HG02884 (cell line): ENCODE measurements around the gene KLHL8.
"Not testable (repeated sequence)": the region's sequence is repeated elsewhere in the genome, so short reads cannot be mapped to it uniquely, and the experiment has no call there.

Experiments used
- ATAC-seq: cut with Tn5 transposase; IDR thresholded peaks from one replicate; pipeline ENCODE4 v1.9.1; 2021; ENCODE audit warnings: mild to moderate bottlenecking, moderate library complexity; ENCODE audit not compliant: unreplicated experiment

The KLHL8 gene

GRCh38 chr4:87180767-87181166, 39.7 kb downstream of the KLHL8 start:
- no peak for ATAC-seq

GRCh38 chr4:87179751-87180150, 40.7 kb downstream of the KLHL8 start:
- no peak for ATAC-seq

DNA sequence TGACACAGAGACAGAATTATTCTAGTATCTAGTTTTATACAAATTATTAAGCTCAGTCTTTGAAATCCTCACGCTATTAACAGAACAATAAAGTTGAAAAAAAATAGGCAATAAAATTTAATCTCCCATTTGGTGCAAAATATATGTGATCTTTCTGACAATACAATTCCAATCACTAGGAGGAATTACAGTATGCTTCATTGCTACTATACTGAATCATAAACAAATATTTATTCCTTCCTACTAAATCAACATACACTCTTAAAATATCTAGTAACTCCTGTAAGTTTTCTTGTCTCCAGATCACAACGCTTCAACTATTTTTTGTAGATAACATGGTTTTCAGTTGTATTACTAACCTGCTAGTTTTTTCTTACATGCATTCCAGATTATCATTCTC, 45.7 kb downstream of the KLHL8 start:
- no peak for ATAC-seq

DNA sequence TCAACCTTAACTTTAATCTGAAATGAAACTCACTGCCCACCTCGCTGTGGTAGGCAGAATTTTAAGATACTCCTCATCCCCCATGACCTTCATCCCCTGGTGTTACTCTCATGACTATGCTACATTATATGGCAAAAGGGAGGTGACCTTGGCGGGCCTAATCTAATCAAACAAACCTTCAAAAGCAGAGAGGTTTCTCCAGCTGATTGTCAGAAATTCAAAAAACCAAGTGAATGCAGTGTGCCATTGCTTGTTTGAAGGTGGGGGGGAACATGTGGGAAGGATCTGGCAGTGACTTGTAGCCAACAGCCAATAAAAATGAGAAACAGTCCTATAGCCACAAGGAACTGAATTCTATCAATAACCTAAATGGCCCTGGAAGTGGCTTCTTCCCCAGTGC, 48.5 kb downstream of the KLHL8 start:
- ATAC-seq = no peak

DNA sequence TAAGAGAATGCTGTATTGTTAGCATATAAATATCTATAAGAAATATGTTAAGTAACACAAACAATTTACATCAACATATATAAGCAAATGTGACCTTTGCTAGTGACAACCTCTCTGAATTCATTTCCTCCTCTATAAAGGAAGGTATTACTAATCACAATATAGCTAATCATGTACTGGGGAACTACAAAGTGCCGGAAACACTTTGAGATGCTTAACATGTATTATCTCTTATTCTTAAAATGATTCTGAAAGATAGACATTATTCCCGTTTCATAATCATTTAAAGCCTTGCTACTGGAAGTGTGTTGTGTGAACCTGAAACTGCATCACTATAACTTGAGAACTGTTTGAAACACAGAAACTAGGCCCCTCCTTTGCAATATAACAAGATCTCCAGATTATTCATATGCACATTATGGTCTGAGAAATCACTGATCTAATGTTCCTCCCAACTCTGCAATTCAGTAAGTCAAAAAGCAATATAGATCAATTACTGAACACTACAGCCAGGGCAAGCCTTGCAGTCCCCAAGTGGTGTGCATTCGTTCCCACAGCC, 54.0 kb downstream of the KLHL8 start:
- ATAC-seq = no peak

DNA sequence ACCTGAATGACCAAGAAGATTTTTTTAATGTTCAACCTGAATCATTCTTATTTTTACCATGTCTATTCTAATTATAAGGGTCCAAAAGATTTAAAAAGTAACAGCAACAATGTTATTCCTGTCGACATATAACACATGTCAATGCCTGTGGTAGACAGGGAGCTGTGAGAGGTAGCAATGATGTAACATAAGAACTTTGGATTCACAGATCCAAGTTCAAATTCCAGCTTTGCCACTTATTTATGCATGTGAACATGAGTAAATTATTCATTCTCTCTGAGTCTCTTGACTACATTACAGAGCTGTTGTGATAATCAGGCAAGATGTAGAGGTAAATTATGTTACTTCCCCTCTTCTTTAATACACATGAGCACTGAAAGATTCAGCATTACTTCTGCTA, 54.5 kb downstream of the KLHL8 start:
- no peak for ATAC-seq

- no peak for ATAC-seq
Observed at GRCh38 chr4:87153078-87153870, 67.1 kb downstream of the KLHL8 start.

DNA sequence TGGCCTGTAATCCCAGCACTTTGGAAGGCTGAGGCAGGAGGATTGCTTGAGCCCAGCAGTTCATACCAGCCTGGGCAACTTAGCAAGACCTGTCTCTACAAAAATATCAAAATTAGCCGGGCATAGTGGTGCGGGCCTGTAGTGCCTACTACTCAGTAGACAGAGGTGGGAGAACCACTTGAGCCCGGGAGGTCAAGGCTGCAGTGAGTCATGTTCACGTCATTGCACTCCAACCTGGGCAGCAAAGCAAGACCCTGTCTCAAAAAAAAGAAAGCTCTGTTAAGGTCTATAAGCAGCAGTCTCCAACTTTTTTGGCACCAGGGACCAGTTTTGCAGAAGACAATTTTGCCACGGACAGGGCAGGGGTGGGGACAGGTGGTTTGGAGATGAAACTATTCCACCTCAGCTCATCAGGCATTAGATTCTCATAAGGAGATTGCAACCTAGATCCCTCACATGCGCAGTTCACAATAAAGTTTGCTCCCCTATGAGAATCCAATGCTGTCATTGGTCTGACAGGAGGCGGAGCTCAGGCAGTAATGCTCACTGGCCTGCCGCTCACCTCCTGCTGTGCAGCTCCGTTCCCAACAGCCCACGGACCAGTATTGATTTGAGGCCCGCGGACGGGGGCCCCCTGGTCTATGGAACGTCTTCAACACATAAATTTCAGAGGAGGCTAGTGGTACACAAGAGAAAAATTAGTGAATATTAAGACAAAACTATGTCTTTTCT, 67.9 kb downstream of the KLHL8 start:
- no peak for ATAC-seq

GRCh38 chr4:87151730-87152129, 68.7 kb downstream of the KLHL8 start:
- ATAC-seq = no peak

DNA sequence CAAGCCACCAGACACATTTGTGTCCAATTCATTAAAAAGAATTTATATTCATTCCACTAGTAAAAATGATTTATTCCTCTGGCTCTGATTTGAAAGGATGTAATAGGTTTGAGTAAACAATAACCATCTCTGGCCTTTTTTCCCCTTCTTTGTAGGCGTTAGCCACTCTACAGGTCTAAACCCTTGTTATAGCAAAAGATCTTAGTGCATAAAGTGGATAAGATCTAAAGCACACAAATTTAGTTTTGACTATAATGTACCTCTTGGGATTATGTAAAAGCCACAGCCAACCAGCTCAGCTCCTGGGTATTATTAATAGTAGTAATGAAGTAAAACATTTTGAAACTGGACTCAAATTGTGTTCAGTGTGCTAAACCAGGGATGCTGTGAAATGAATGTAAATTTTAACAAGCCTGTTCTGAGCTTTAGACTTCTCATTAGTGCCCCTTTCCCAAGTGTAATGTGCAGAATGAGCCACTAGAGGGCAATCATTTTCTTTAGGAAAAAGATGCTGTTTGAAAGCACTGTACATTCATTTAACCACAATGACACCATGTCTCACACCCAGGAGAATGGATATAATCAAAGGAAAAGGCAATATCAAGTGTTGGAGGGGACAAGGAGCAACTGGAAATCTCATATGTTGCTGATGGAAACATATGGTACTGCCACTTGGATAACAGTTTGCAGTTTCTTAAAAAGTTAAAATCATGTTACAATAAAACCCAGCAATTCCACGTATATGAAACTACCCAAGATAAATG, 69.7 kb downstream of the KLHL8 start:
- ATAC-seq = peak; percentile 50

DNA sequence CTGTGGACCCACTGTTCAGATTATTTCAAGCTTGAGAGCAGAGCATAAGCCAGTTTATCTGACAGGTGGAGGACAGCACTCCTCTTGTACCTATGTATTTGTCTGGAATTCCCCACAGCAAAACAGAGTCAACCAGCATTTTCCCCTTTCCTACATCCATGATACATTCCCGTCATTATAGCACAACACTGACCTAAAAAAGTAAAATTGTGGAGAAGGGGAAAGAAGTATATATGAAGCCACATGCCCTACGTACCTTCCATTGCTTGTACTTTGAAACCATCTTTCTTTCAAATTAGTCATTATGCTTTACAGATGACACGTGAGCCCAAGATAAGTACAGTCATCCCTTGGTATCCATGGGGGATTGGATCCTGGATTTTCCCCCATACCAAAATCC, 73.3 kb downstream of the KLHL8 start:
- ATAC-seq = no peak

DNA sequence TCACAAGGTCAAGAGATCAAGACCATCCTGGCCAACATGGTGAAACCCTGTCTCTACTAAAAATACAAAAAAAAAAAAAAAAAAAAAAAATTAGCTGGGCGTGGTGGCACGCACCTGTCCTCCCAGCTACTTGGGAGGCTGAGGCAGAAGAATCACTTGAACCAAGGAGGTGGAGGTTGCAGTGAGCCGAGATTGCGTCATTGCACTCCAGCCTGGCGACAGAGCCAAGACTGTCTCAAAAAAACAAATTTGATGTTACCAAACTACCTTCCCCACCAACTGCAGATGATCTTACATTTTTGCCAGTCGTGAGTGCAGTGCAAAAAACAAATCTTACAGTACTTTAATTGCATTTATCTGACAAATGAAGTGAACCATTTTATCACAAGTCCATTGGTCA, 74.5 kb downstream of the KLHL8 start:
- not testable (repeated sequence) for ATAC-seq

GRCh38 chr4:87144356-87144755, 76.1 kb downstream of the KLHL8 start:
- no peak for ATAC-seq

GRCh38 chr4:87141428-87141827, 79.0 kb downstream of the KLHL8 start:
- no peak for ATAC-seq

- ATAC-seq = no peak
Observed at GRCh38 chr4:87134122-87134521, 86.3 kb downstream of the KLHL8 start.

DNA sequence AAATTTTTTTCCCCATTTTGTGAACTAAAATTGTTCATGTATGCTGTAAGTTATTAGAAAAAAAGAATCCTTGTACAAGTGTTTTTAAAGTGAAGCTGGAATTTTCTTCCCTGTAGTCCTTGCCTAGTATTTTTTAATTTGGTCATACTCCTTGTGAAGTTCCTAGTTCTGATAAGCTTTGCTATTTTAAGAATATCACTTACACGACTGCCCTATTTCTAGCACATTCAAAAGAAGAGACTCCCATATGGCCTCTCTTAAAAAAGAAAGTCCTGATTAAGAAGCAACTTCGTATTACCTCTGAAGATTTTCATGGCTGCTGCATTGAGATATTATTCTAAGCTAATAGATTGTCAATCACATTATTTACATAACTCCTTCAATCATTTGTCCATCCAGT, 87.2 kb downstream of the KLHL8 start:
- ATAC-seq = no peak

- no peak for ATAC-seq
Observed at GRCh38 chr4:87132035-87132434, 88.4 kb downstream of the KLHL8 start.

DNA sequence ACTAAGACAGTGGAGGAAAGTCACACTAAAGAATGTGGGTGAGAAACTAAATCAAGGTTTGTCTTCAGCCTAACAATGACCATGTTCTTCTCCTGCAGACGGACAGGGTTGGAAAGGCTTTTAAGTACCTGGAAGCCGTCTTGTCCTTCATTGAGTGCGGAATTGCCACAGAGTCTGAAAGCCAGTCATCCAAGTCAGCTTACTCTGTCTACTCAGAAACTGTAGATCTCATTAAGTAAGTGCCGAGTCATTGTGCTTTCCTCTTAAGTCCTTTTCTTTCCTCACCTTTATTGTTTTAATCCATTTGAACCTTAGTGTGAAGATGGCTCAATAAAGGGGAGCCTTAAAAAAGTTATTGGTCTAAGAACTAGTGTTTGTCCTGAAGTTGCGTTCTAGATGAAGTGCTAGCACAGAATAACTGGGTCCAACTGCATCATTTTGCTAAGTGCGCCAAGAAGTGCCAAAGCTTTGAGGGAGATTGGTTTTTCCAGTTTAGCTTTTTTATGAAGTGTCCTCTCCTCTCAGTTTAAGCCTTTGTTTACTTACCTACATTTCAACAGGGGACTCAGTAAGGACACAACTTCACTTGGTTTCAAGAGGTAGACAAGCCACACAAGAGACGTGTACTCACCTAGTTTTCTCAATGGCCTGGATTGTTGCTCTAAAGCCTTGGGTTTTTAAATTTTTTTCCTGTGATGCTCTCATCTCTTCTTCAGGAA, 89.3 kb downstream of the KLHL8 start:
- no peak for ATAC-seq

DNA sequence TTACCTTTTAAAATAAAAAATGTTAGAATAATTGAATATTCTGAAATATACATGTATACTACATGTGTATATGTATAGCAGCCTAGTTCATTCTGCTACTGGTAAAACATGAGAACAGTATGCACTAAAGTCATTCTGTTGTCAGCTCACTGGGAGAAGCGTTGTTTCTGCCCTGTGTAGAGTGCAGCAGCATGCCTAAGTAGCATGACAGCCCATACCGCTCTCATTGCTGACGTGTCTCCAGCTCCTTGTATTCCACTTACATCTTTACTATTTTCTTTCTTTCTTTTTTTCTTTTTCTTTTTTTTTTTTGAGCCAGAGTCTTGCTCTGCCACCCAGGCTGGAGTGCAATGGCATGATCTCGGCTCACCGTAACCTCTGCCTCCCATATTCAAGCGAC, 90.7 kb downstream of the KLHL8 start:
- no peak for ATAC-seq

DNA sequence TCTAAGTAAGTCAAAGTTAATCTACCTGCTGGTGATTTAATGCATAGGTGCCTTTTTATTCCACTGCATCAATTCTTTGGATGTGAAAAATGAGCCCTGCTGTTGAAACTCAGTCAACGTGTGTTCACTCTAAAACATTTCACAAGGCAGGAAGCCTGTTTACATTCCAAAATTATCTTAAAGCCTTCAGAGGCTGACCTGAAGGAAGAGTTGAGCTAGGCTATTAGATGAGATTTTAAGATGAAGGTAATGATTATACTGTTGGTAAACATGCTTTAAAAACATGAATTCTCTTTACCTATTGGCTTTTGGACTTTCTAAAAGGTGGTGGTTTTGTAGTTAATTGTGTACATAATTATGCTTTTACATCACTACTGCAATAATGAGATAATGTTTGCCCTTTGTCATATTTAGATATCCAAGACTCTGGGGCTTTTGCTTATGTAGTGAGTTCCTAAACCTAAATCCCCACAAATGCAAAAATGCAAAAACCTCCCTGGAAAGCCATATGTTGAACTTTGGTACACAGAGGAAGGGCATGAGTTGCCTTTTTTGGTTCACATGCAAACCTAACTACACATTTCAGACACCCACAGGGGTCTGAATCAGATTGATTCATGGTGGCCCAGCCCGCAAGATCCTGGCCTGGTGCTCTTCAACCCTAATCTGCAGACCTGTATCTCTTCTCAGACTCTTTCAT, 92.3 kb downstream of the KLHL8 start:
- ATAC-seq = no peak
